ENCODE data around the gene PCMT1. TPM values are rescaled to one million over a fixed set of nuclear protein-coding genes. Genes with fewer than 3 reads are reported as not detected.

PCMT1 gene
- total and polyA plus RNA-seq, 3 donors from 2014 or later, result 192 to 220 (median 196) TPM

DNA sequence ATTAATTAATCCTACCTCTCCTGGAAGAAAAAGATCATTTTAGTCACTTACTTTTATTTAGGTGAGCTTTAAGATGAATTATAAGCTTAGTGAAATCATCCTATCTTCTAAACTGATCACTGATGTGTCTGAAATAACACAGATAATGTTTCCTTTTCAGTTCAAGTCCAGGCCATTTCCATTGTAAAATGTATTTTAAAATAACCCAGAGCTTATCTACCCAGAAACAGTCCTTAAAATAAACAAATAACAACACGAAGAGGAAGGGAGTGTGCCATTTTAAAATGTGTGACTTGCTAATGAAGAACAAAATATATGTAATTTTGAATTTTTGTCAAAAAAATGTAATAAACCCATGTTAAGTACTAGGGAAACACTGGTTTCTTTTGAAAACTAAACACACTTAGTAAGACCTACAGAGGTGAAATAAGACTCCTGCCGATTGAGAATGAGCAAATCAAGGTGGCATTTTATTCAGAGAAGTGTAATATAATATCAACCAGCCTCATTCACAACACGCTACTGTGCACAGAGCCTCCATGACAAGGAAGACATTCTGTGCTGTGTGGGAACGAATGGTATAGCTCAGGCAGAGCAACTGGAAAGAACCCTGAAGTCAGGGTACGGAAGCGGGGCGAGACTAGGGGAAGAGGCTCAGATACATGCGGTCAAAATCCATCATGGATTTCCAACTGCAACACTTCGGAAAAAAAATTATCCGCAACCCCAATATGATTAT, 106.9 kb downstream of the PCMT1 start:
- Histone ChIP-seq H3K36me3 (ENCODE audit: low read depth, missing control alignments) (no peaks in the 10 kb centered on the region), H3K27ac (no peak overlapping the region), H3K27me3 (no peaks in the 10 kb centered on the region), H3K4me1 (no peaks in the 10 kb centered on the region), H3K9me3 (no peaks in the 10 kb centered on the region), H3K4me3 (no peak overlapping the region)
- no peak for DNase-seq
- intact Hi-C loops (cut with DNase I; ENCODE audit: low total_unique reads), result no loop called here
- 89% methylated on average over 10 of the region's 10 CpGs for WGBS, 2 donors
- TF ChIP-seq POLR2A (IDR thresholded peaks at IDR 0.05), result no peak
- TF ChIP-seq, protein P1, sequence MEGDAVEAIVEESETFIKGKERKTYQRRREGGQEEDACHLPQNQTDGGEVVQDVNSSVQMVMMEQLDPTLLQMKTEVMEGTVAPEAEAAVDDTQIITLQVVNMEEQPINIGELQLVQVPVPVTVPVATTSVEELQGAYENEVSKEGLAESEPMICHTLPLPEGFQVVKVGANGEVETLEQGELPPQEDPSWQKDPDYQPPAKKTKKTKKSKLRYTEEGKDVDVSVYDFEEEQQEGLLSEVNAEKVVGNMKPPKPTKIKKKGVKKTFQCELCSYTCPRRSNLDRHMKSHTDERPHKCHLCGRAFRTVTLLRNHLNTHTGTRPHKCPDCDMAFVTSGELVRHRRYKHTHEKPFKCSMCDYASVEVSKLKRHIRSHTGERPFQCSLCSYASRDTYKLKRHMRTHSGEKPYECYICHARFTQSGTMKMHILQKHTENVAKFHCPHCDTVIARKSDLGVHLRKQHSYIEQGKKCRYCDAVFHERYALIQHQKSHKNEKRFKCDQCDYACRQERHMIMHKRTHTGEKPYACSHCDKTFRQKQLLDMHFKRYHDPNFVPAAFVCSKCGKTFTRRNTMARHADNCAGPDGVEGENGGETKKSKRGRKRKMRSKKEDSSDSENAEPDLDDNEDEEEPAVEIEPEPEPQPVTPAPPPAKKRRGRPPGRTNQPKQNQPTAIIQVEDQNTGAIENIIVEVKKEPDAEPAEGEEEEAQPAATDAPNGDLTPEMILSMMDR (IDR thresholded peaks at IDR 0.05), result no peak

DNA sequence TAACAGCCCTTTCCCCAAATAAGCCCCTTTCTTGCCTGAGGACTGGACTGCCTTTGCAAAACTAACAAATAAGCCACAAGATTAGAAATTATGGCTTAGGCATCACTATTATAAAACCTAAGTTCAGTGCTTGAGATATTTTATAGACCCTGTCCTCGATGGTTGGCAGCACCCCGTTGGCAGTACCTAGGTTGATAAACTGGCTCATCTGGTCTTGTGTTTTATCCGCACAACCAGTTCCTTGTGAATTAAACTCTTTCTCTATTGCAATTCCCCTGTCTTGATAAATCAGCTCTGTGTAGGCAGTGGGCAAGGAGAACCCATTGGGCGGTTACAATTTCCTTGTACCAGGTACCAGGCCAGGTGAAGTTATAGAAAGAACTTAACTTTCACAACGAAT, 108.0 kb downstream of the PCMT1 start:
- intact Hi-C loops (cut with DNase I; ENCODE audit: low total_unique reads), result no loop called here
- Histone ChIP-seq H3K4me3 (no peak overlapping the region), H3K9me3 (no peaks in the 10 kb centered on the region), H3K27me3 (no peaks in the 10 kb centered on the region), H3K27ac (no peak overlapping the region), H3K4me1 (peaks cover 5% of the 10 kb centered on the region), H3K36me3 (ENCODE audit: low read depth, missing control alignments) (no peaks in the 10 kb centered on the region)
- 92 to 94% methylated on average over 5 of the region's 5 CpGs for WGBS, 2 donors
- no peak for DNase-seq
- TF ChIP-seq POLR2A (IDR thresholded peaks at IDR 0.05), result no peak
- TF ChIP-seq, protein P1 (IDR thresholded peaks at IDR 0.05), result no peak

DNA sequence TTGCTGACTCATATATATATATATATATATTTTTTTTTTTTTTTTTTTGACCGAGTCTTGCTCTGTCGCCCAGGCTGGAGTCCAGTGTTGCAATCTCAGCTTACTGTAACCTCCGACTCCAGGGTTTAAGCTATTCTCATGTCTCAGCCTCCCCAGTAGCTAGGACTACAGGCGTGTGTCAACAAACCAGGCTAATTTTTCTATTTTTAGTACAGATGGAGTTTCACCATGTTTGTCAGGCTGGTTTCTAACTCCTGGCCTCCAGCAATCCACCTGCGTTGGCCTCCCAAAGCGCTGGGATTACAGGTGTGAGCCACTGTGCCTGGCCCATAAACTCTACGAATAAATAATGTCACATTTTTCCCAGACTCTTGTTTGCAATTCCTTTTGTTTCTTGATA, 109.8 kb downstream of the PCMT1 start:
- WGBS, 2 donors, result 88 to 91% methylated on average over 7 of the region's 7 CpGs
- Histone ChIP-seq H3K36me3 (ENCODE audit: low read depth, missing control alignments) (no peaks in the 10 kb centered on the region), H3K9me3 (no peaks in the 10 kb centered on the region), H3K4me1 (peaks cover 5% of the 10 kb centered on the region), H3K4me3 (no peak overlapping the region), H3K27me3 (no peaks in the 10 kb centered on the region), H3K27ac (no peak overlapping the region)
- TF ChIP-seq, protein P1 (IDR thresholded peaks at IDR 0.05), result no peak
- TF ChIP-seq POLR2A (IDR thresholded peaks at IDR 0.05), result no peak
- DNase-seq, result no peak
- intact Hi-C loops (cut with DNase I; ENCODE audit: low total_unique reads), result no loop called here

DNA sequence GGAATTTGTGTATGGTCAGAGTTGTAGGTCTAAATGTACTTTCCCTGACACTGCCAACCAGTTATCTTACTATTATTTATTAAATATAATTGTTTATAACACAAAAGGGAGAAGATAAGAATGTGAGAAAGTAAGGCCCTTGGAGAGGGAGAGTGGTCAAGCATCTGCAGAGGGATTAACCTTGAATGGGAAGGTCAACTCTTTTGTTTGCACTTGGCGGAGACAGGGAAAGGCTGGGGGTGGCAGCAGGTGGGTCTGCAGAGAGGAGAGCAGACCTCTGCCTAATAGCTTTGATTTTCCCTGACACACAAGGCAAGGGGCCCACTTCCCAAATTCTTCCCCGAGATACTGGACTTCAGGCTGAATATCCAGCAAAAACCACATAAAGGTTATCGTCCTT, 110.4 kb downstream of the PCMT1 start:
- no peaks in the 10 kb centered on the region for H3K9me3 ChIP-seq
- H3K4me3 ChIP-seq, result no peak overlapping the region
- no peak overlapping the region for H3K27ac ChIP-seq
- H3K27me3 ChIP-seq, result no peaks in the 10 kb centered on the region
- DNase-seq, result no peak
- peaks cover 5% of the 10 kb centered on the region for H3K4me1 ChIP-seq
- no peaks in the 10 kb centered on the region for H3K36me3 ChIP-seq (ENCODE audit: low read depth, missing control alignments)
- intact Hi-C loops (cut with DNase I; ENCODE audit: low total_unique reads), result no loop called here
- WGBS, 2 donors, result 70 to 89% methylated on average over 3 of the region's 3 CpGs
- TF ChIP-seq POLR2A (IDR thresholded peaks at IDR 0.05), result no peak
- TF ChIP-seq, protein P1 (IDR thresholded peaks at IDR 0.05), result no peak

DNA sequence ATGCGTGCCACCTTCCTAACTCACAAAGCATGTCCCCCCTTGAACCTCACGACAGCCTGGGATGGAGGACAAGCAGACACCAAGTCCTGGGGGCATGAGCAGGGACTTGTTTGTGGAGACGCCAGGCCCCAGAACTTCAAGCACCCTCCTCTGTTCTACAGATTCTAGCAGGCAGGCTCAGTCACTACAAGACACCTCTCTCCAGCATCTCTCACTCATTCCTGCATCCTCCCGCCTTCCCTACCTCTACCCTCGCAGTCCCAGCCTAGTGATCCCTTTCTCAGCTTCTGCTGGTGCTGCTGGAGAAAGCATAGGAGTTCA, 110.9 kb downstream of the PCMT1 start:
- no peaks in the 10 kb centered on the region for H3K27me3 ChIP-seq
- no peaks in the 10 kb centered on the region for H3K9me3 ChIP-seq
- H3K36me3 ChIP-seq (ENCODE audit: low read depth, missing control alignments), result no peaks in the 10 kb centered on the region
- no peak overlapping the region for H3K27ac ChIP-seq
- no peak for DNase-seq
- no peak for TF ChIP-seq POLR2A (IDR thresholded peaks at IDR 0.05)
- no peak overlapping the region for H3K4me3 ChIP-seq
- peaks cover 9% of the 10 kb centered on the region for H3K4me1 ChIP-seq
- intact Hi-C loops (cut with DNase I; ENCODE audit: low total_unique reads), result no loop called here
- WGBS, 2 donors, result 83 to 92% methylated on average over 5 of the region's 5 CpGs

Other genes with a start within 250 kb of the PCMT1 start
- 10 to 100 TPM; 36.0 to 39.4 TPM for gene PPIL4, start 203.7 kb upstream of the PCMT1 start, total RNA-seq
- 13.9 TPM for gene PPIL4, start 203.7 kb upstream of the PCMT1 start, polyA plus RNA-seq (ENCODE audit: insufficient read depth, low read depth, low replicate concordance)
- 10 to 100 TPM; 47.5 to 58.7 TPM for gene GINM1, start 183.4 kb upstream of the PCMT1 start, total RNA-seq
- 80.3 TPM for gene GINM1, start 183.4 kb upstream of the PCMT1 start, polyA plus RNA-seq (ENCODE audit: insufficient read depth, low read depth, low replicate concordance)
- gene KATNA1, start 101.0 kb upstream of the PCMT1 start, total RNA-seq, result 10 to 100 TPM; 46.6 to 49.4 TPM
- gene KATNA1, start 101.0 kb upstream of the PCMT1 start, polyA plus RNA-seq (ENCODE audit: insufficient read depth, low read depth, low replicate concordance), result 81.5 TPM
- gene LATS1, start 31.6 kb upstream of the PCMT1 start, total RNA-seq, result 10 to 100 TPM; 35.0 to 38.7 TPM
- 17.4 TPM for gene LATS1, start 31.6 kb upstream of the PCMT1 start, polyA plus RNA-seq (ENCODE audit: insufficient read depth, low read depth, low replicate concordance)
- gene NUP43, start 3.2 kb upstream of the PCMT1 start, total RNA-seq, result 10 to 100 TPM; 28.3 to 32.2 TPM
- gene NUP43, start 3.2 kb upstream of the PCMT1 start, polyA plus RNA-seq (ENCODE audit: insufficient read depth, low read depth, low replicate concordance), result 14.8 TPM
- gene LRP11, start 114.6 kb downstream of the PCMT1 start, total RNA-seq, result 10 to 100 TPM; 28.8 to 44.7 TPM
- gene LRP11, start 114.6 kb downstream of the PCMT1 start, polyA plus RNA-seq (ENCODE audit: insufficient read depth, low read depth, low replicate concordance), result 16.8 TPM
- gene RAET1E, start 148.4 kb downstream of the PCMT1 start, total RNA-seq, result under 1 TPM; 0.31 TPM
- 0.30 TPM for gene RAET1E, start 148.4 kb downstream of the PCMT1 start, polyA plus RNA-seq (ENCODE audit: insufficient read depth, low read depth, low replicate concordance)
- gene RAET1G, start 173.4 kb downstream of the PCMT1 start, total RNA-seq, result not detected
- 0.30 TPM for gene RAET1G, start 173.4 kb downstream of the PCMT1 start, polyA plus RNA-seq (ENCODE audit: insufficient read depth, low read depth, low replicate concordance)
- gene ULBP2, start 192.3 kb downstream of the PCMT1 start, total RNA-seq, result 1 to 10 TPM; 1.5 to 2.0 TPM
- gene ULBP2, start 192.3 kb downstream of the PCMT1 start, polyA plus RNA-seq (ENCODE audit: insufficient read depth, low read depth, low replicate concordance), result 1.9 TPM
- 1 to 10 TPM; 4.7 to 5.9 TPM for gene ULBP1, start 214.2 kb downstream of the PCMT1 start, total RNA-seq
- gene ULBP1, start 214.2 kb downstream of the PCMT1 start, polyA plus RNA-seq (ENCODE audit: insufficient read depth, low read depth, low replicate concordance), result 2.3 TPM

Measured in testis (tissue), 3 donors.